Esophagus muscularis mucosa (tissue), 4 donors: ENCODE measurements around the gene ARHGEF18. TPM values are rescaled to one million over a fixed set of nuclear protein-coding genes. Genes with fewer than 3 reads are reported as not detected.

Experiments used
- DNase-seq: peaks from one replicate; pipeline ENCODE4 v3.0.0-alpha.2; 2017; ENCODE audit errors: extremely low spot score
- H3K27ac ChIP-seq, 4 donors: fragments of 200-600 bp; sonication (generic); replicated peaks in 1 of 4; 1 replicate in 3 of 4; 2 replicates in 1 of 4; pipeline ENCODE4 v1.5.1; 2016 to 2019; ENCODE audit warnings: mild to moderate bottlenecking in 1 of 4
- H3K27me3 ChIP-seq, 4 donors: fragments of 200-600 bp; sonication (generic); one replicate each; pipeline versions ENCODE4 v1.5.1 to v1.6.0; 2016 to 2019
- H3K36me3 ChIP-seq, 4 donors: fragments of 200-600 bp; sonication (generic); one replicate each; pipeline ENCODE4 v1.5.1; 2016 to 2019
- H3K4me1 ChIP-seq, 4 donors: fragments of 200-600 bp; sonication (generic); one replicate each; pipeline ENCODE4 v1.5.1; 2016 to 2019
- H3K4me3 ChIP-seq, 4 donors: fragments of 200-600 bp; sonication (generic); 1 replicate in 2 of 4; 2 replicates in 2 of 4; pipeline ENCODE4 v1.5.1; 2016 to 2019; ENCODE audit warnings: mild to moderate bottlenecking in 4 of 4, moderate library complexity in 1 of 4
- H3K9me3 ChIP-seq, 4 donors: fragments of 200-600 bp; sonication (generic); 1 replicate in 3 of 4; 2 replicates in 1 of 4; pipeline ENCODE4 v1.5.1; 2016 to 2019
- CTCF ChIP-seq, 3 experiments: fragments of 200-600 bp in 2 of 3; fragments of 450-650 bp in 1 of 3; sonication (generic) in 2 of 3; IDR thresholded peaks; one replicate each; pipeline ENCODE4 v1.5.1; 2017 to 2019; ENCODE audit warnings: antibody characterized with exemption in 3 of 3, mild to moderate bottlenecking in 2 of 3, moderate library complexity in 1 of 3
- EP300 ChIP-seq: sonication (generic); formaldehyde crosslinking; IDR thresholded peaks from one replicate; pipeline ENCODE4 v1.6.1; 2017; ENCODE audit warnings: antibody characterized with exemption
- POLR2A ChIP-seq: fragments of 450-650 bp; IDR thresholded peaks from one replicate; pipeline ENCODE4 v1.6.1; 2017; ENCODE audit warnings: antibody characterized with exemption, moderate library complexity, mild to moderate bottlenecking, low read depth
- POLR2AphosphoS5 ChIP-seq, 2 donors: sonication (generic); formaldehyde crosslinking; IDR thresholded peaks; one replicate each; pipeline ENCODE4 v1.6.1; 2017; ENCODE audit warnings: antibody characterized with exemption in 2 of 2
- WGBS: methylation state at CpG from one replicate; pipeline ENCODE4 v1.1.5; 2018; 5-methylcytosine and 5-hydroxymethylcytosine counted together
- intact Hi-C: fragments of 100-400 bp; cut with DNase I; formaldehyde crosslinking; loops from one replicate; pipeline ENCODE4 v1.15.1; 2023
- total RNA-seq, 4 donors: library from RNA; depleted of rRNA; stranded (reverse); fragments of >200 nt; gene quantifications; one replicate each; pipeline versions ENCODE4 v1.1.0 to v1.2.1, GENCODE V29; 2016

ARHGEF18 gene
- total RNA-seq, 4 donors from 2014 or later: 25.0 to 40.3 (median 29.4) TPM

- WGBS: 68% methylated on average over 7 of the region's 7 CpGs
- peak overlapping the region in 3 of 4 donors; percentile 31 to 42 (median 36) for H3K4me3 ChIP-seq
- peaks cover 0 to 20% (median 2%) of the 10 kb centered on the region in 4 donors for H3K4me1 ChIP-seq
- H3K27ac ChIP-seq: peak overlapping the region in 2 of 4 donors; percentile 48 to 65
- no peaks in the 10 kb centered on the region for H3K36me3 ChIP-seq
- H3K27me3 ChIP-seq: no peaks in the 10 kb centered on the region
- TF ChIP-seq POLR2AphosphoS5 (IDR thresholded peaks at IDR 0.05): no peak
- no peak for TF ChIP-seq CTCF (IDR thresholded peaks at IDR 0.05)
- TF ChIP-seq EP300: no peak
- TF ChIP-seq POLR2A: no peak
- peaks cover 0 to 10% (median 7%) of the 10 kb centered on the region in 4 donors for H3K9me3 ChIP-seq
- DNase-seq: no peak
- intact Hi-C loops: loop anchor here (2.0 to 10.0 kb wide), 3 partner anchors 25 to 449 kb away; partner anchors contain the start of gene PNPLA6
These were observed 7.1 kb downstream of the ARHGEF18 start for GRCh38 chr19:7355871-7356270.

- Histone ChIP-seq H3K27ac (peak overlapping the region in 3 of 4 donors; percentile 14 to 65 (median 48)), H3K9me3 (peaks cover 0 to 2% (median 1%) of the 10 kb centered on the region in 4 donors), H3K27me3 (no peaks in the 10 kb centered on the region), H3K4me1 (peaks cover 0 to 20% (median 2%) of the 10 kb centered on the region in 4 donors), H3K36me3 (no peaks in the 10 kb centered on the region), H3K4me3 (peak overlapping the region in 3 of 4 donors; percentile 1 to 42 (median 36))
- intact Hi-C loops: loop anchor here (10.0 kb wide), 2 partner anchors 178 to 448 kb away; partner anchors contain the start of gene PNPLA6
- TF ChIP-seq CTCF (IDR thresholded peaks at IDR 0.05): no peak
- no peak for TF ChIP-seq EP300
- no peak for TF ChIP-seq POLR2AphosphoS5 (IDR thresholded peaks at IDR 0.05)
- no peak for TF ChIP-seq POLR2A
- WGBS: 76% methylated on average over 7 of the region's 7 CpGs
- DNase-seq: no peak
These were observed 8.3 kb downstream of the ARHGEF18 start for GRCh38 chr19:7356899-7357627.

- Histone ChIP-seq H3K9me3 (no peaks in the 10 kb centered on the region), H3K4me1 (peaks cover 0 to 20% (median 2%) of the 10 kb centered on the region in 4 donors), H3K27ac (no peak overlapping the region), H3K27me3 (no peaks in the 10 kb centered on the region), H3K36me3 (no peaks in the 10 kb centered on the region), H3K4me3 (no peak overlapping the region)
- intact Hi-C loops: loop anchor here (10.0 kb wide), 2 partner anchors 177 to 447 kb away; partner anchors contain the start of gene PNPLA6
- TF ChIP-seq POLR2AphosphoS5 (IDR thresholded peaks at IDR 0.05) (no peak), EP300 (no peak), POLR2A (no peak), CTCF (IDR thresholded peaks at IDR 0.05) (no peak)
- no peak for DNase-seq
These were observed 9.4 kb downstream of the ARHGEF18 start for GRCh38 chr19:7358102-7358597.

- WGBS: 66% methylated on average over 6 of the region's 8 CpGs
- DNase-seq: no peak
- Histone ChIP-seq H3K9me3 (no peaks in the 10 kb centered on the region), H3K4me3 (no peak overlapping the region), H3K27me3 (no peaks in the 10 kb centered on the region), H3K36me3 (no peaks in the 10 kb centered on the region), H3K4me1 (peaks cover 0 to 6% (median under 1%) of the 10 kb centered on the region in 4 donors), H3K27ac (no peak overlapping the region)
- intact Hi-C loops: no loop called here
- TF ChIP-seq POLR2AphosphoS5 (IDR thresholded peaks at IDR 0.05): no peak
- no peak for TF ChIP-seq POLR2A
- no peak for TF ChIP-seq EP300
- TF ChIP-seq CTCF (IDR thresholded peaks at IDR 0.05): no peak
These were observed 11.8 kb downstream of the ARHGEF18 start for GRCh38 chr19:7360393-7360984.
